Measurements from ENCODE around the gene DTD2.
"Not testable (repeated sequence)": the region's sequence is repeated elsewhere in the genome, so short reads cannot be mapped to it uniquely, and the experiment has no call there.

Gene DTD2

GRCh38 chr14:31442284-31442683 lies 15.0 kb downstream of the DTD2 start:
- no peak for FAIRE-seq
- no peak for DNase-seq (ENCODE audit: insufficient read length, low spot score)

- FAIRE-seq = no peak
- no peak for DNase-seq (ENCODE audit: insufficient read length, low spot score)
Measured at GRCh38 chr14:31441273-31442111, 15.8 kb downstream of the DTD2 start.

GRCh38 chr14:31440280-31440679 lies 17.0 kb downstream of the DTD2 start:
- FAIRE-seq = no peak

GRCh38 chr14:31439561-31439960 lies 17.7 kb downstream of the DTD2 start:
- peak; percentile 58 for FAIRE-seq
- DNase-seq (ENCODE audit: insufficient read length, low spot score) = no peak

More at GRCh38 chr14:31440280-31440679, 17.0 kb downstream of the DTD2 start:
- no peak for DNase-seq (ENCODE audit: insufficient read length, low spot score)

- DNase-seq (ENCODE audit: insufficient read length, low spot score); FAIRE-seq: not testable (repeated sequence)
Measured at GRCh38 chr14:31437045-31437691, 20.1 kb downstream of the DTD2 start.

- FAIRE-seq = no peak
- DNase-seq (ENCODE audit: insufficient read length, low spot score) = no peak
Measured at GRCh38 chr14:31435276-31435675, 22.0 kb downstream of the DTD2 start.

- no peak for FAIRE-seq
- DNase-seq (ENCODE audit: insufficient read length, low spot score) = no peak
Measured at GRCh38 chr14:31430634-31431264, 26.6 kb downstream of the DTD2 start.

- no peak for FAIRE-seq
Measured at GRCh38 chr14:31429791-31430190, 27.5 kb downstream of the DTD2 start.

GRCh38 chr14:31428011-31428410 lies 29.3 kb downstream of the DTD2 start:
- FAIRE-seq (no peak), DNase-seq (ENCODE audit: insufficient read length, low spot score) (no peak)

More at GRCh38 chr14:31429791-31430190, 27.5 kb downstream of the DTD2 start:
- DNase-seq (ENCODE audit: insufficient read length, low spot score) = no peak

GRCh38 chr14:31426663-31427062 lies 30.6 kb downstream of the DTD2 start:
- no peak for DNase-seq (ENCODE audit: insufficient read length, low spot score)
- FAIRE-seq = no peak

GRCh38 chr14:31425905-31426304 lies 31.4 kb downstream of the DTD2 start:
- FAIRE-seq = no peak
- DNase-seq (ENCODE audit: insufficient read length, low spot score) = no peak

GRCh38 chr14:31421200-31421599 lies 36.1 kb downstream of the DTD2 start:
- no peak for FAIRE-seq
- no peak for DNase-seq (ENCODE audit: insufficient read length, low spot score)

- DNase-seq (ENCODE audit: insufficient read length, low spot score) (peak; percentile 85), FAIRE-seq (peak; percentile 93)
Measured at GRCh38 chr14:31420319-31421111, 36.8 kb downstream of the DTD2 start, which contains the start of gene HEATR5A. Gene HEATR5A (minus strand): TSS chr14:31420550. CDS start chr14:31402975, 17,575 bp downstream.

- DNase-seq (ENCODE audit: insufficient read length, low spot score) = peak; percentile 21
- FAIRE-seq = no peak
Measured at GRCh38 chr14:31419967-31420318, 37.4 kb downstream of the DTD2 start.

- no peak for DNase-seq (ENCODE audit: insufficient read length, low spot score)
- FAIRE-seq = peak; percentile 28
Measured at GRCh38 chr14:31419179-31419966, 37.9 kb downstream of the DTD2 start.

GRCh38 chr14:31418440-31418839 lies 38.9 kb downstream of the DTD2 start:
- no peak for DNase-seq (ENCODE audit: insufficient read length, low spot score)
- FAIRE-seq = no peak

GRCh38 chr14:31414190-31414833 lies 43.0 kb downstream of the DTD2 start:
- FAIRE-seq = peak; percentile 37
- no peak for DNase-seq (ENCODE audit: insufficient read length, low spot score)

- FAIRE-seq (no peak), DNase-seq (ENCODE audit: insufficient read length, low spot score) (no peak)
Measured at GRCh38 chr14:31411218-31411727, 46.0 kb downstream of the DTD2 start.

GRCh38 chr14:31410048-31410650 lies 47.2 kb downstream of the DTD2 start:
- peak; percentile 79 for FAIRE-seq
- no peak for DNase-seq (ENCODE audit: insufficient read length, low spot score)

Measured in GM19239 (cell line).